Choroid plexus epithelial cell (primary cell): ENCODE measurements around the gene KANSL1L.
A peak's percentile ranks its signal among the peaks of the same experiment; 100 is the strongest.

Experiments used
- DNase-seq: peaks from one replicate; pipeline ENCODE4 v3.0.0-alpha.2; 2010; ENCODE audit warnings: low read depth
- H3K4me3 ChIP-seq: 2 replicates; pipeline ENCODE4 v1.5.1; 2011; ENCODE audit warnings: low read depth, mild to moderate bottlenecking, control low read depth, low read length, moderate library complexity
- TF ChIP-seq, protein P1 (sequence below): conservative IDR thresholded peaks from 2 replicates; pipeline ENCODE4 v1.5.1; 2011; ENCODE audit warnings: low read depth, mild to moderate bottlenecking, control low read depth, inconsistent platforms, low read length, moderate library complexity

KANSL1L gene

DNA sequence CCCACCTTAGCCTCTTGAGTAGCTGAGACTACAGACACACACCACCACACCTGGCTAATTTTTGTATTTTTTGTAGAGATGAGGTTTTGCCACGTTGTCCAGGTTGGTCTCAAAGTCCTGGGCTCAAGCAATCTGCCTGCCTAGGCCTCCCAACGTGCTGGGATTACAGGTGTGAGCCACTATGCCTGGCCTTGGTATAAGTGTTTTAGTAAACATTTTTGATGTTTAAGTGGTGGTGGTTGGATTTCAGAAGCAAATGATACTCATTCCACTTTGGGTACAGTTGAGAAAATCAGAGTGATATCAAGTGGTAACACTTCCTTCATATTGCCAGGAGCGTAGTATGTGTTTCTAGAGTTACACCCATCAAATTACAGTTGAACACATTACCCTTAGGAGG lies 28.6 kb upstream of the KANSL1L start:
- TF ChIP-seq, protein P1, sequence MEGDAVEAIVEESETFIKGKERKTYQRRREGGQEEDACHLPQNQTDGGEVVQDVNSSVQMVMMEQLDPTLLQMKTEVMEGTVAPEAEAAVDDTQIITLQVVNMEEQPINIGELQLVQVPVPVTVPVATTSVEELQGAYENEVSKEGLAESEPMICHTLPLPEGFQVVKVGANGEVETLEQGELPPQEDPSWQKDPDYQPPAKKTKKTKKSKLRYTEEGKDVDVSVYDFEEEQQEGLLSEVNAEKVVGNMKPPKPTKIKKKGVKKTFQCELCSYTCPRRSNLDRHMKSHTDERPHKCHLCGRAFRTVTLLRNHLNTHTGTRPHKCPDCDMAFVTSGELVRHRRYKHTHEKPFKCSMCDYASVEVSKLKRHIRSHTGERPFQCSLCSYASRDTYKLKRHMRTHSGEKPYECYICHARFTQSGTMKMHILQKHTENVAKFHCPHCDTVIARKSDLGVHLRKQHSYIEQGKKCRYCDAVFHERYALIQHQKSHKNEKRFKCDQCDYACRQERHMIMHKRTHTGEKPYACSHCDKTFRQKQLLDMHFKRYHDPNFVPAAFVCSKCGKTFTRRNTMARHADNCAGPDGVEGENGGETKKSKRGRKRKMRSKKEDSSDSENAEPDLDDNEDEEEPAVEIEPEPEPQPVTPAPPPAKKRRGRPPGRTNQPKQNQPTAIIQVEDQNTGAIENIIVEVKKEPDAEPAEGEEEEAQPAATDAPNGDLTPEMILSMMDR, result no peak

DNA sequence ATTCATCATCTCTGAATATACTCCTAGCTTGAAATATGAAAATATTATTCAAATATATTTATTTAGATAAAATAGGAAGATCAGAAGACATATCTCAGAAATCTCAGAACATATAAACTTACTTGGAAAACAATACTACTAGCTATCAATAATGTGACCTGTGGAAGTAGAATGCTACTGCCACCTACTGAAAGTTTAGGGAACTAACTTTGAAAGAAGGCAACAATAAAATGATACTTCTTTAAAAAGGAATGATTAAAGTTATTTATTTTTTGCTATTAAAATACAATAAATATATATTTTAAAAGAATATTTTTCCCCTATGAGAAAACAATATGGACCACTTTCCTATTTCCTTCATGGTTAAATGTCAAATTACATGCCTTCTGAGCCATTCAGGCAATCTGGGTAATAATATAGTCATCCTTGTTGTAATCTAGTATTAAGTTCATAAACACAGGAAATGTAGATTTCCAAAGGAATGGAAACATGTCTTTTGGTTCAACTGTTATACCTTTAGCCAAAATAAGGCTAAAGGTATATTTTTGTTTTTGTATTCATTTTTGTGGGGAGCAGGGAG lies 28.1 kb upstream of the KANSL1L start:
- TF ChIP-seq, protein P1, result peak; percentile 66
- peak; percentile 66 for DNase-seq
- H3K4me3 ChIP-seq, result no peak overlapping the region

More for the DNA sequence above, 28.6 kb upstream of the KANSL1L start:
- H3K4me3 ChIP-seq, result no peak overlapping the region
- no peak for DNase-seq

DNA sequence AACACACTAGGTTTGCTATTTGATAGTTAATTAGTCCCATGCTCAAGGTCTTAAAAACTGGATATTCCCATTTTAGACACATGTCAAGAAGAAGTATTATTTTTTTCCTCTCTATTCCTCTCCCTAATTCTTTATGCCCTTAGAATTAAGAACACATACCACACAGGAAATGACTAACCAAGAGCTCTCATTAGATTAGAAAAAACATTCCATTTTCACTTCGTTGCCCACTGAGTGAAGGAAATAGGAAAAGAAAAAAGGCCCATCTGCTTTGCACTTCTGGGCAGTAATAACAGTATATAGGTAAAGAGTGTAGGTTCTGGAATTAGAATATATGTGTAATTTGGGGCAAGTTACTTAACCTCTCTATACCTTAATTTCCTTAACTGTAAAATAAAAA lies 27.1 kb upstream of the KANSL1L start:
- peak; percentile 28 for DNase-seq
- TF ChIP-seq, protein P1, result no peak
- H3K4me3 ChIP-seq, result no peak overlapping the region

DNA sequence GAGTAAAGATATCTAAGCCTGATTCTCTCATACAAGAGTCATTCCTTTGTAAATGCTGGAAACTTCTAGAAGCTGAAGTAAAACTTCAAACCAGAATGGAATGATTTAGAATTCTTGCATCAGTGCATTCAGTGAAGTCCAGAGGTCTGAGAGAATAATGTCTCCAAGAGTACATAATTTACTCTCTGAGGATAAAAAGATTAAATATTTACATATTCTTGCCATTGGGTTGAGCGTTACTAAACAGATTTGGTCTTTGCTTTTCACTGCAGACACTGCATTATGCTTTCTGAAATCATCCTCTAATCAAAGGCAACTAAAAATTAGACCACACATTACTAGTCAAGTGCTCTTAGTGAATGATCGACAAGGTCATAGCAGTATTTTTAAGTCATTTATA lies 26.5 kb upstream of the KANSL1L start:
- TF ChIP-seq, protein P1, result no peak
- H3K4me3 ChIP-seq, result no peak overlapping the region
- DNase-seq, result no peak

DNA sequence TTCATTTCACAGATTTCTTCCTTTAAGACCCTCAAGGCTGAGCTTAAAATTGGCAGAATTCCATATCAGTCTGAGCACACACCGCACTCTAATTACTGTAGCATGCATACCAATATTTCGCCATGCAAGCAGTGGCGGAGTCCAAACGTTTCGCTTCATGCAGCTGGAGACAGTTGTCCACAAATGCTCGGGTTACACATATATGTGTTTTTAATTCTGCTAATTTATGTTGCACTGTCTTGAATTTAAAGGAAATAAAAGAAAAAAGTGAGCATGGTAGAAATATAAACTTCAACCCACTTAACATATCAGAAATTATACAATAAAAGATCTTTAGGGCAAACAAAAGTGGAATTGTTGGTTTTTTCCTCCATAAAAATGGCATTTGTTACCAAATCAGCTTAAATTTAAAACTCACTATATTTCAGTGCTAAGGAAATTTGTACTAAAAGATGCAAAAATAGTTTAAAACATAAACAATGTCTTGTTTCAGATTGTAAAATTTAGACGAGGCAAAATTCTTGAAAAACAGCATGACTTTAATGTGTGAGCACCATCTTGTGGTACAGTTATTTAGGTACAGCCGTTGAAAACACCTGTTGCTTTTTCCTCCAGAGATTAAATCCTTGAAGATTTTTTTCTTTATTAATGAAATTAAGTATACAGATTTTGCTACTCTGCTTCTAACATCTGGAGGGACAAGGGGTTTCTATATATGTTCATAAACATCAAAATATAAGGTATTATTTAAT lies 24.1 kb upstream of the KANSL1L start:
- peak; percentile 78 for DNase-seq
- TF ChIP-seq, protein P1, result peak; percentile 57

DNA sequence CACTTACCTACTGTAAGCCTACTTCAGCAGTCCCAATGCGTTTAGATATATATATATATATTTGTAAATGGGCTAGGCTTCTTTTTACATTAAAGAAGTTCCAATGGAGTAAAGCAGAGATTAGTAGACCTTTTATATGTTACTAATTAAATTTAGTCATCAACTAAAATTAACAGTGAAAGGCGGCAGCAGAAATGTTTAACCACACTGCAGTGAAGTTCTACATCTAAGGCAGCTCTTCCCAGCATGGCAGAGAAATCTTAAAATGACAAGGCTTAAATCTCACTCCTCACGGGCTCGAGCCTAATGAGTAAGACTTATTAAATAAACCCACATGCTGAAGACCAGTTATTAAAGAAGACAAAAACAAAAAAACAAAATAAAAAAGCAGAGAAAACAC lies 19.1 kb upstream of the KANSL1L start:
- H3K4me3 ChIP-seq, result no peak overlapping the region
- no peak for DNase-seq
- TF ChIP-seq, protein P1, result no peak

More for the DNA sequence above, 24.1 kb upstream of the KANSL1L start:
- H3K4me3 ChIP-seq, result peak overlapping the region; percentile 45
